DND-41 (cell line): ENCODE measurements around the gene CD58.

Experiments used
- ATAC-seq: fragments of 200-7000 bp; cut with Tn5 transposase; 3 replicates; pipeline ENCODE4 v1.9.1; 2021; ENCODE audit warnings: low read depth; ENCODE audit not compliant: insufficient read depth
- DNase-seq: peaks from one replicate; pipeline ENCODE4 v3.0.0-alpha.2; 2020
- H2AFZ ChIP-seq: 2 replicates; pipeline ENCODE4 v1.6.0; 2012; ENCODE audit warnings: low read depth, low read length
- H3K27ac ChIP-seq: 2 replicates; pipeline ENCODE4 v1.5.1; 2012; ENCODE audit warnings: low read length, inconsistent platforms
- H3K27me3 ChIP-seq: fragments of 200-600 bp; sonication (generic); 2 replicates; pipeline ENCODE4 v1.6.0; 2012; ENCODE audit warnings: low read length, mild to moderate bottlenecking, inconsistent platforms; ENCODE audit not compliant: insufficient read depth, poor library complexity
- H3K36me3 ChIP-seq: 2 replicates; pipeline ENCODE4 v1.5.1; 2012; ENCODE audit warnings: low read length, inconsistent platforms; ENCODE audit not compliant: insufficient read depth
- H3K4me1 ChIP-seq: 2 replicates; pipeline ENCODE4 v1.5.1; 2012; ENCODE audit warnings: mild to moderate bottlenecking, low read length; ENCODE audit not compliant: insufficient read depth
- H3K4me2 ChIP-seq: 2 replicates; pipeline ENCODE4 v1.6.0; 2012; ENCODE audit warnings: mild to moderate bottlenecking, moderate library complexity, low read length, inconsistent platforms; ENCODE audit not compliant: insufficient read depth
- H3K4me3 ChIP-seq, 2 experiments: fragments of 200-600 bp in 1 of 2; shearing (Covaris generic) in 1 of 2; 2 replicates each; pipeline ENCODE4 v1.5.1; 2012 to 2016; ENCODE audit warnings: inconsistent platforms in 2 of 2, low read length in 2 of 2, mild to moderate bottlenecking in 2 of 2, low read depth in 1 of 2, moderate library complexity in 1 of 2
- H3K79me2 ChIP-seq: 2 replicates; pipeline ENCODE4 v1.6.0; 2012; ENCODE audit warnings: low read length, inconsistent platforms; ENCODE audit not compliant: insufficient read depth
- H3K9ac ChIP-seq: 2 replicates; pipeline ENCODE4 v1.6.0; 2012; ENCODE audit warnings: low read depth, mild to moderate bottlenecking, inconsistent platforms, low read length, moderate library complexity
- H3K9me3 ChIP-seq: 2 replicates; pipeline ENCODE4 v1.5.1; 2012; ENCODE audit warnings: low read length, moderate library complexity, mild to moderate bottlenecking, inconsistent platforms; ENCODE audit not compliant: insufficient read depth, severe bottlenecking
- H4K20me1 ChIP-seq: 2 replicates; pipeline ENCODE4 v1.6.0; 2012; ENCODE audit warnings: low read length; ENCODE audit not compliant: insufficient read depth
- EZH2 ChIP-seq: IDR thresholded peaks from 3 replicates; pipeline ENCODE4 v1.6.1; 2012; ENCODE audit warnings: borderline replicate concordance, low read depth, mild to moderate bottlenecking, moderate library complexity, low read length, inconsistent platforms; ENCODE audit not compliant: severe bottlenecking
- TF ChIP-seq, protein P1 (sequence below): IDR thresholded peaks from 2 replicates; pipeline ENCODE4 v1.5.1; 2012; ENCODE audit warnings: borderline replicate concordance, low read length, moderate library complexity, mild to moderate bottlenecking; ENCODE audit not compliant: poor library complexity, severe bottlenecking; ENCODE audit errors: extremely low read depth

CD58 gene

DNA sequence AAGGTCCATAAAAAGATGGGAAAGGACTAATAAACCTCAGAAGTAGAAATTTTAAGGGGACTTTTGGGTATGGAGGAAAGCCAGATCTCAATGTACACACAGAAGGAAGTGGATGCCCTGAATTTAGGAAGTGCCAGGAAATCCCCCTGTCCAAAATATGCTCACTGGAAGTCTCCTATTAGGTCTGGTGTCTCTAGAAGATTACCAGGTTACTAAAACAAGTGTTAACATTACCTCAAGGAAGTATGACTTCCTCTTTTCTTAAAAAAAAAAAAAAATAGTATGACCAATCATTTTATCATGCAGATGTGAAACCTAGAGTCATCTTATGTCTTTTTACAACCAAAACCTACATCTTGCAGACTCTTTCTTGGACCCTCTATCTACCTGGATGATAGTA lies 30.7 kb downstream of the CD58 start:
- peaks cover 85% of the 10 kb centered on the region for H3K36me3 ChIP-seq
- no peak overlapping the region for H3K27ac ChIP-seq
- no peaks in the 10 kb centered on the region for H3K4me1 ChIP-seq
- no peak overlapping the region for H3K4me3 ChIP-seq
- H3K9me3 ChIP-seq = no peaks in the 10 kb centered on the region
- DNase-seq (no peak), ATAC-seq (no peak)
- H3K79me2 ChIP-seq = no peaks in the 10 kb centered on the region
- no peak overlapping the region for H2AFZ ChIP-seq
- TF ChIP-seq, protein P1, sequence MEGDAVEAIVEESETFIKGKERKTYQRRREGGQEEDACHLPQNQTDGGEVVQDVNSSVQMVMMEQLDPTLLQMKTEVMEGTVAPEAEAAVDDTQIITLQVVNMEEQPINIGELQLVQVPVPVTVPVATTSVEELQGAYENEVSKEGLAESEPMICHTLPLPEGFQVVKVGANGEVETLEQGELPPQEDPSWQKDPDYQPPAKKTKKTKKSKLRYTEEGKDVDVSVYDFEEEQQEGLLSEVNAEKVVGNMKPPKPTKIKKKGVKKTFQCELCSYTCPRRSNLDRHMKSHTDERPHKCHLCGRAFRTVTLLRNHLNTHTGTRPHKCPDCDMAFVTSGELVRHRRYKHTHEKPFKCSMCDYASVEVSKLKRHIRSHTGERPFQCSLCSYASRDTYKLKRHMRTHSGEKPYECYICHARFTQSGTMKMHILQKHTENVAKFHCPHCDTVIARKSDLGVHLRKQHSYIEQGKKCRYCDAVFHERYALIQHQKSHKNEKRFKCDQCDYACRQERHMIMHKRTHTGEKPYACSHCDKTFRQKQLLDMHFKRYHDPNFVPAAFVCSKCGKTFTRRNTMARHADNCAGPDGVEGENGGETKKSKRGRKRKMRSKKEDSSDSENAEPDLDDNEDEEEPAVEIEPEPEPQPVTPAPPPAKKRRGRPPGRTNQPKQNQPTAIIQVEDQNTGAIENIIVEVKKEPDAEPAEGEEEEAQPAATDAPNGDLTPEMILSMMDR = no peak
- no peak for TF ChIP-seq EZH2
- no peak overlapping the region for H3K9ac ChIP-seq
- no peak overlapping the region for H3K4me2 ChIP-seq
- no peaks in the 10 kb centered on the region for H3K27me3 ChIP-seq
- H4K20me1 ChIP-seq = peaks cover 2% of the 10 kb centered on the region; the same call in 1 of the 2 replicates

DNA sequence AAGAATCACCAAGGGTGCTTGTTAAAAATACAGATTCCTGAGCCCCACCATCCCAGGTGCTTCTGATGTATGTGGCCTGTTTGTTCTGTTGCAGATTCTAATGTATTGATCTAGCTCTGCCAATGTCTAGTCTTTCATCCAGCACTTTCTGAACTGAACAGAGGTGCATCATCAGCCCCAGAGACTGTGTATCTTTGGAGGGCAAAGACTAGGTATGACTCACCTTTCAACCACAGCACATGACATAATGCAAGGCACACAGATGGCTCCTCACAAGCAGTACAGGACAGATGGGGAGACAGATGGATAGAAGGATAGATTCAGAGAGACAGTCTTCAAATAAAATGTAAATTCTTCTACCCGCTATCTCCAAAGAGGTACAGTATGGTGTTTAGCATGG lies 32.3 kb downstream of the CD58 start:
- no peak overlapping the region for H3K4me2 ChIP-seq
- no peak overlapping the region for H3K4me3 ChIP-seq
- H3K36me3 ChIP-seq = peaks cover 93% of the 10 kb centered on the region
- H3K4me1 ChIP-seq = no peaks in the 10 kb centered on the region
- H4K20me1 ChIP-seq = peaks cover 2% of the 10 kb centered on the region; the same call in 1 of the 2 replicates
- DNase-seq (no peak), ATAC-seq (peak; percentile 58; the same call in 1 of the 3 replicates)
- no peaks in the 10 kb centered on the region for H3K27me3 ChIP-seq
- H3K79me2 ChIP-seq = no peaks in the 10 kb centered on the region
- H3K9ac ChIP-seq = no peak overlapping the region
- H2AFZ ChIP-seq = no peak overlapping the region
- H3K27ac ChIP-seq = no peak overlapping the region
- H3K9me3 ChIP-seq = no peaks in the 10 kb centered on the region
- TF ChIP-seq, protein P1 = no peak
- TF ChIP-seq EZH2 = no peak

DNA sequence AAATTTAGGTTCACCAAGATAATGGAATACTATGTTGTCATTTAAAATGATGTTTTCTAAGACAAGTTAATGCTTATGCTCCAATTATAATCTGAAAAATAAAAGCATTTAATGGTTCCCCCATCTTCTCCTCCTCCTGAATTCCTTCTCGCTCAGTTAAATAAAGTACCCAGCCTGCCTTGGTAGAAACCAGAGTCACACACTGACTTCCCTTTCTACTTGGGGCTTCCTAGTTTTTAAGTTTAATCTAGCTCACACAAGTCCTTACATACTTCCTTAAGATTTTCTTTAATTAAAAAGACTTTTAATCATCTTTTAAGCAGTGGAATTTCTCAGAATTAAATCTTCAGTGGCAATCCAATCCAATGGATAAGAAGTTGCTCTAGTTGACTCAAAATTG lies 32.9 kb downstream of the CD58 start:
- no peak for DNase-seq
- no peak for ATAC-seq
- Histone ChIP-seq H4K20me1 (no peaks in the 10 kb centered on the region), H3K4me1 (no peaks in the 10 kb centered on the region), H3K9ac (no peak overlapping the region), H3K27me3 (no peaks in the 10 kb centered on the region), H3K27ac (no peak overlapping the region), H3K36me3 (peaks cover 93% of the 10 kb centered on the region), H3K4me3 (no peak overlapping the region), H3K79me2 (no peaks in the 10 kb centered on the region), H3K9me3 (no peaks in the 10 kb centered on the region), H3K4me2 (no peak overlapping the region), H2AFZ (no peak overlapping the region)
- TF ChIP-seq, protein P1 = no peak
- TF ChIP-seq EZH2 = no peak
